Measurements from ENCODE around the gene SOAT1.
"Not testable (repeated sequence)": the region's sequence is repeated elsewhere in the genome, so short reads cannot be mapped to it uniquely, and the experiment has no call there.

SOAT1 gene

GRCh38 chr1:179293340-179294327 is at the start of gene SOAT1:
SOAT1 (plus strand) TSS chr1:179293797; CDS start chr1:179302685, 8,888 bp downstream.
- peak; percentile 84 to 93 (median 90) for DNase-seq

DNA sequence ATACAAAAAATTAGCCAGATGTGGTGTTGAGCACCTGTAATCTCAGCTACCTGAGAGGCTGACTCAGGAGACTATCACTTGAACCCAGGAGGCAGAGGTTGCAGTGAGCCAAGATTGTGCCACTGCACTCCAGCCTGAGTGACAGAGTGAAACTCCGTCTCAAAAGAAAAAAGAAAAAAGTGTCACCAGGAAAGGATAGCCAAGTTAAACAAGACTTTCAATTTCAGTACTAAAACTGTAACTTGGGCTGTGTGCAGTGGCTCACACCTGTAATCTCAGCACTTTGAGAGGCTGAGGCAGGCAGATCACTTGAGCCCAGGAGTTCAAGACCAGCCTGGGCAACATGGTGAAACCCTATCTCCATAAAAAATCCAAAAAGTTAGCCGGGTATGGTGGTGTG is 48.2 kb upstream of the SOAT1 start:
- not testable (repeated sequence) for DNase-seq

DNA sequence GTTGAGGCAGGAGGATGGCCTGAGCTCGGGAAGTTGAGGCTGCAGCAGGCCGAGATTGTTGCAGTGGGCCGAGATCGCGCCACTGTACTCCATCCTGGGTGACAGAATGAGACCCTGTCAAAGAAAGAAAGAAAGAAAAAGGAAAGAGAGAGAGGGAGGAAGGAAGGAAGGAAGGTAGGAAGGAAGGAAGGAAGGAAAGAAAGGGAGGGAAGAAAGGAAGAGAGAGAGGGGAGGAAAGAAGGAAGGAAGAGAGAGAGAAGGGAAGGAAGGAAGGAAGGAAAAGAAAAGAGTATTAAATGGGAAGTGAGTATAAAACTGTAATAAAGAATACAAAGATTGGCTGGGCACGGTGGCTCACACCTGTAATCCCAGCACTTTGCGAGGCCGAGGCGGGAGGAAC is 45.7 kb upstream of the SOAT1 start:
- DNase-seq = no peak

GRCh38 chr1:179251675-179252074 is 41.9 kb upstream of the SOAT1 start:
- DNase-seq = peak in 2 of 6 experiments; percentile 5 to 7

- no peak for DNase-seq
Measured at GRCh38 chr1:179252606-179253005, 41.0 kb upstream of the SOAT1 start.

DNA sequence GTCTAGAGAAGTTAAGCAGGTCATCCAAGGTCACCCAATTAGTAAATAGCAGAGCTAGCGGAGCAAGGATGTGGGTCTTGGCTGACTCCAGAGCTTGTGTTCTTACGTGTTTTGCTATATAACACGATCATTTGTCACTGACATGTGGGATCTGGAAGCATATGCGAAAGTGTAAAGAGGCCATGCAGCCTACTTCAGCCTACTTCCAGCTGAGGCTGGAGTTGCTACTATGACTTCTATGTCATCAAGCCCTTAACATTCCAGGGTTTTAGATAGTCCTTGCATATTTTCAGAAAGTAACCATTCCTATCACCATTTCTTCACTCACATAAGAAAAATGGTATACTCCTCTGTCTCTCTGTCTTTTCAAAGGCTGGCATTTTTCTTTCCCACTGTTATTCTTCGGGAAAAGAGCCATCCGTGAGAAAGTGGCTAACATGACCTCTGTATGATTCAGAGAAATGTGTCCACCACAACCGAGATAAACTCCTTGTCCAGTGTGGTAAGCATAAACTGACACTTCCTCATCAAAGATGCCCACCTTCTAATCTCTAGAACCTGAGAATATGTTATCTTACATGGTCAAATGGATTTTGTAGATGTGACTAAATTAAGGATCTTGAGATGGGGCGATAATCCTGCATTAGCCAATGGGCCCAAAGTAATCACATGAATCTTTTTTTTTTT is 40.2 kb upstream of the SOAT1 start:
- DNase-seq = no peak

DNA sequence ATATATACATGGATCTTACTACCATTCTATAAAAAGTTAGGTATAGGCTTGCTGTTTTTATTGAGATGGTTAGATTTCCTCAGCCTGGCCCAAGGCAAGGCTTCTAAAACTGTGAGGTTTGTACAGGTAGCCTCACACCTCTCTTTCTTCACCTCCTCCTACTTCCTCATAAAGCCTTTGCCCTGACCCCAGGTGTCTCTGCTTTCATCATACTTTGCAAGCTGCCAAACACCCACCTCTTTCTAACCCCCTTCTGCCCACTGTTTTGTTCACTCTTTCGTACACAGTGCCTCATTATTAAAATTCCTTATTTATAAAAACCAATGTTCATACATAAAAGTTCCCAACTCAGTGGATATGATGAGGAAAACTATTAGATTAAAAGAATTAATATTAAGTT is 31.4 kb upstream of the SOAT1 start:
- no peak for DNase-seq

DNA sequence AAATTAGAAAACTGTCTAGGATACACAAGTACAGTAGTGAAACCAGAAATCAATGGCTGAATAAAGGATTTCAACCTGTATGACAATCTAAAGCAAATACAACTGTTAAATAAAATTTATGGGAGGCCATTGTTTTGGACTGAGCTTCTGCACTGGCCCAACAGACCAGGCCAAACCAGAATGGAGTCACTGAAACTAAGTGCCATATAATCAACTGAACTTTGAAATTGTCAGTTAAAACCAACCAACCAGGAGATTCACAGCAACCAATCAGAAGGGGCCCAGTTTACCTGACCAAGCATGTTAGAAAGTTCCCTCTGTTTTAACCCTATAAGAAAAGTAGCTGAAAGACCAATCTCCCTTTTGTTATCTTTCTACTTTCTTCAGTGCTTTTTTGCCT is 30.5 kb upstream of the SOAT1 start:
- DNase-seq = no peak

DNA sequence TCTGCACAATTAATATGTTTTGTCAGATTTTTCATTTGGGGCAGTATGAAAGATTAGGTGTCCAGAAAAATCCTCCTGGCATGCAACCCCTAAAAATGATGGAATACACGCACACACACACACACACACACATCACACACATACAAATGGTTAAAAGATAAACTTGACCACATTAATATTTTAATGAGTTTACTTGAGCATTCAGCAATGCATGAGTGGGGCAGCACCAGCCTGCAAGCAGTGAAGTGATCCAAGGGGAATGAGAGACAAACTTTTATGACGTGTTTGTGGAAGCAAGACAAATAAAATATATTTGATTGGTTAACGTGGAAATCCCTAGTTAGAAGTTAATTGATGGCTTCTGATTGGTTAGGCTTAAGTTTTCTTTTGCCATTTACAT is 29.1 kb upstream of the SOAT1 start:
- DNase-seq = no peak

DNA sequence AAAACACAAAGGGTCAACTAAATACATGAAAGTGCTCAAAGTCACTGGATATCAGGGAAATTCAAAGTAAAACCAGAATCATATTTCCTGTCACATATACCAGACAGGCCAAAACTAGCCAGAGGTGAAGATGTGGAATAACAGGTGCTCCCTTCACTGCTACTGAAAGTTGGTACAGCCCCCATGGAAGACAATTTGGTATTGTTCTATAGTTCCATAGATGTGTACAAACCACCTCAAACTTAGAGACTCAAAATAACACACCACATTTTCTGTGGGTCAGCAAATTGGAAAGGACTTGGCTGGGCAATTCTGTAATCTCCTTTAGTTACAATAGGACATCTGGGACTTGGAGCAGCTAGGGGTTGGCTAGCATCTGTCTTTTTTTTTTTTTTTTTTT is 24.5 kb upstream of the SOAT1 start:
- DNase-seq = no peak

GRCh38 chr1:179274424-179274823 is 19.2 kb upstream of the SOAT1 start:
- DNase-seq = not testable (repeated sequence)

DNA sequence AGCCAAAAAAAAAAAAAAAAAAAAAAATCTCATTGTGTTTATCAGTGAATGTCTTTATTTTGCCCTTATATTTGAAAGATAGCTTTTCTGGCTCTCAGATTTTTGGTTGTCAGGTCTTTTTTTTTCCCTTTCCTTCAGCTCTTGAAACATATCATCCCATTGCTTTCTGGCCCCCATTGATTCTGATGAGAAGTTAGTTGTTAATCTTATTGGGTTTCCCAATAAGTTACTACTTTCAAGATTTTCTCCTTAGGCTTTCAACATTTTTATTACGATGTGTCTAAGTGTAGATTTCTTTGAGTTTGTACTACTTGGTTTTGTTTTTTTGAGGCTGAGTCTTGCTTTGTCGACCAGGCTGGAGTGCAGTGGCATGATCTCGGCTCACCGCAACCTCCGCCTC is 14.7 kb upstream of the SOAT1 start:
- no peak for DNase-seq

- DNase-seq = no peak
Measured at GRCh38 chr1:179283992-179284391, 9.6 kb upstream of the SOAT1 start.

- no peak for DNase-seq
Measured at GRCh38 chr1:179287946-179288345, 5.7 kb upstream of the SOAT1 start.

DNA sequence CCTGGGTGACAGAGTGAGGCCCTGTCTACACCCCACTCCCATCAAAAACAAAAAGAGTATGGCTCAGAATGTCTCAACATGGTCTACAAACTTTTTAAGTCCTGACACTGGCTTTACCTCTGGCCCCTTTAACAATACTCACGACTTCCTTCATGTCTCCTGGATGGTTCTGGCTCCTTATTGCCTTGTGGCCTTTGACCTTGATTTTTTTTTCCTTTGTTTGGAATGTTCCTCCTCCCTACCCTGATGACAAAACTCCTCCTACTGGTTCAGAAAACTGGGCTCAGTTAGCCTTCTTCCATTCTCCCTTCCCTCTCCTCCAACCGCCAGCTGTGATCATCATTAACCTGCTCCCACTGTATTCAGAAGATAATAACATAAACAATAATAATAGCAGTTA is 4.6 kb upstream of the SOAT1 start:
- DNase-seq = no peak

- no peak for DNase-seq
Measured at GRCh38 chr1:179295164-179295755, 1.7 kb downstream of the SOAT1 start.

- no peak for DNase-seq
Measured at GRCh38 chr1:179296356-179297104, 2.9 kb downstream of the SOAT1 start.

- DNase-seq = no peak
Measured at GRCh38 chr1:179297105-179297378, 3.4 kb downstream of the SOAT1 start.

DNA sequence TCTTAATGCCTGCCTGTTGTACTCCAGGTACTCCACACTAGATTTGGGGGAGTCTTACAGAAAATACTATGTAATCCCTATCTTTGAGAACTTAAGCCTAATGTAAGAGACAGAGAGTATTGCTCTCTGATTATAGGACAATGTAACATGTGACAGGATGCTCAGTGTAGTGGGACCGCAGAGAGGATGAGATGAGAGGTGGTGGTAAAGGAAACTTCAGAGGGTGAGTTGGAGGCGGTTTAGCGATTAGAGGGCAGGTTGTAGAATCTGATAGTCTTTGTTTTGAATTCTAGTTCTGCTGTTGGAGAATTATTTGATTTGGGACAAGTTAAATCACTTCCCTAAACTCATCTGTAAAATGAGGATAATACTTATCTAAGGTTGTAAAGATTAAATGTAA is 5.4 kb downstream of the SOAT1 start:
- DNase-seq = peak; percentile 0 to 71 (median 50)

DNA sequence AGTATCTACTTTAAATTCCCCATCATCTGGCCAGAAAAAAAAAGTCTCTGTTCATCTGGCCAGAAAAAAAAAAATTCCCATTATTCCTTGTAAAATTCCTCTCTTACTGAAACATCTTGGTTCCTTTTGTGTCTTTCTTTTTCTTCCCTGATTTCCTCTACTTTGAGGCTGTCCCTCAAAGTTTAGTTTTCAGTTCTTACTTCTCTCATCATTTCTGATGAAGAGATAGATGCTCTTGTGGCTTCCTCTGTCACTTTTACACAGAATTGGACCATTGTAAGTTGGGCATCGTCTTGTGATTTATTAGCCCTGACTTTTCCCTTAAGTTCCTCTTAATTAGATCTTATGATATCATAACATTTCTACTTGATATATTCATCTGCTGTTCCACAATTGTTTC is 6.5 kb downstream of the SOAT1 start:
- no peak for DNase-seq

- no peak for DNase-seq
Measured at GRCh38 chr1:179302070-179302469, 8.5 kb downstream of the SOAT1 start.

GRCh38 chr1:179303200-179303785 is 9.7 kb downstream of the SOAT1 start:
- no peak for DNase-seq

DNA sequence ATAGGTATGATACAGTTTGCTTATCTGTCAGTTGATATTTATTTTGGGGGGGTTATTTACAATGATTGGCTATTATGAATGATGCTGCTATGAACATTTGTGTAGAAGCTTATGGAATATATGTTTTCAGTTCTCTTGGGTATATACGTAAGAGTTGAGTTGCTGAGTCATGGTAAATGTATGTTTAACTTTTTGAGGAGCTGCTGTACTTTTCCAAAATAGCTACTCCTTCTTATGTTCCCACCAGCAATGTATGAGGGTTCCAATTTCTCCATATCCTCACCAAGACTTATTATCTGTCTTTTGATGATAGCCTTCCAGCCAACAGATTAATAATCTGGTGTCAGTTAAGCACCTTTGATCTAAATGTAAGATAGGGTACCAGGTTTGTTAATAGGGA is 11.9 kb downstream of the SOAT1 start:
- no peak for DNase-seq
